GM21619 (cell line): ENCODE measurements around the gene DIAPH2.
A peak's percentile ranks its signal among the peaks of the same experiment; 100 is the strongest.

Experiments
- ATAC-seq: cut with Tn5 transposase; IDR thresholded peaks from one replicate; pipeline ENCODE4 v1.9.1; 2021; ENCODE audit not compliant: unreplicated experiment

The DIAPH2 gene

GRCh38 chrX:97030947-97031346 is 346.3 kb downstream of the DIAPH2 start:
- ATAC-seq, result no peak

DNA sequence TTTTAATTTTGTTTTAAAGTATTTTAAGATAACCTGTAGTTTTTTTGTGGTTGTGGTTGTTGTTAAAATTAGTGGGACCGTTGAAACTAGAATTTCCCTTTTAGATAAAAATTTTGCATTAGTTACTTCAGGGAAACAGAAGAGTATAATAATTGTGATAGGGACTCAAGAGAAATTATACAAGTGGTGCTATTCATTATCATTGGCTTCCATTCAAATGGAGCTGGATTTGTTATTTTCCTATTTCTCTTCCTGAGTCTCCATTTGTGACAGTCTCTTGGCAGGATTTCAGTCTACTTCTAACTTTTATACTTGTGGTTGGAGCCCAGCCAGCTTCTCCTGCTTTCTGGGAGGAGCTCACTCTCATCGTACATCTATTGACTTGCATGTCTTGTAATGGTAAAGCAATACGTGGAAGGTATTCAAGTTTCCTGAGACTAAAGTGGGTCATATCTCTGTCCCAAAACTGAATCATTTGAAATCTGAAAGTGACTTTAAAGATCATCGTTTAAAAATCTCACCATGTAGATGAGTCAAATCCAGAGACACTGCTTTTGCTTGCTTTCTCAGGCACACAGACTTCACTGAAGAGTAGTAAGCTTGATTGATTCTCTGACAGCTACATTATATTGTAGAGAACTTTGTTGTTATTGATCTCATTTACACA is 354.9 kb downstream of the DIAPH2 start:
- ATAC-seq, result peak; percentile 91

DNA sequence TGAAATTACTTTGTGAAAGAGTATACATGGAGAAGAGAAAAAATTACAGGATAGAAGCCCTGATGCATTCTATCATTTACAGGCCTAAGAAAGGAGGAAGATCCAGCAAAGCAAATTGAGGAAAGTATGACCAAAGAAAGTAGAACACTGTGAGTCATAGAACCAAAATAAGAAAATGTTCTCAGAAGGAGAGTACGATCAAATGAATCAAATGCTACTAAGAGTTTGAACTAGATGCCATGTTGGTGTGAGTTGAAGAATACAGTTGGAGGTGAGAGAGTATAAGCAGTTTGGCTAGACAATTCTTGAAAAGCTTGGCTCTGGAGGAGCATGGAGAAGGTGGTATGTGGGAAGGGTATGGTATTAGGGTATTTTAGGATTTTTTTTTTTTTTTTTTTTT is 360.8 kb downstream of the DIAPH2 start:
- ATAC-seq, result no peak

- ATAC-seq, result no peak
Measured at GRCh38 chrX:97046867-97047266, 362.2 kb downstream of the DIAPH2 start.

GRCh38 chrX:97050392-97050791 is 365.8 kb downstream of the DIAPH2 start:
- no peak for ATAC-seq

DNA sequence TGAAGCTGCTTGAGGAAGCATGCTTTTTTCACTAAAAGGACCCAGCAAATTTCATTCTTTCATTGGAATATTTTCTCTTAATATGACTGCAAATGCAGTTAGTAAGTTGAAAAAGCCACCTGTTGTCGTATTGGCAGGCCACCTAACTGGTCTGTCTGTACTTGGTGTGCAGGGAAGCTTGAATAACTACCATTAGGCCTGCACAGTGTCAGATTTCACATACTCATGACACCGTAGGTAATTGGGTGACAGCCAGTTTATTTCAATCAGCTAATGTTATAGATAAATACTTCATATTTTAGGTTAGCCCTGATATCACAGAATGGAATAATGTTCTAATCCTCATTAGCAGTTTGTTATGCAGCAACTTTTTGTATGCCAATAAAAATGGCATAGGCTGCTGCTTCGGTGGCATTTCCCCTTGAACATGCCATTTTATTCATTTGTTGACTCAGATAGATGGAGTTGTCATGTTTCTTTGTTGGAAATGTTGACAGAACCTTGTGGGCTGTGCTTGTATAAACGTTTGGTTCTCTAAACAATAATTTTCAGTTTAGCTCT is 372.8 kb downstream of the DIAPH2 start:
- no peak for ATAC-seq

DNA sequence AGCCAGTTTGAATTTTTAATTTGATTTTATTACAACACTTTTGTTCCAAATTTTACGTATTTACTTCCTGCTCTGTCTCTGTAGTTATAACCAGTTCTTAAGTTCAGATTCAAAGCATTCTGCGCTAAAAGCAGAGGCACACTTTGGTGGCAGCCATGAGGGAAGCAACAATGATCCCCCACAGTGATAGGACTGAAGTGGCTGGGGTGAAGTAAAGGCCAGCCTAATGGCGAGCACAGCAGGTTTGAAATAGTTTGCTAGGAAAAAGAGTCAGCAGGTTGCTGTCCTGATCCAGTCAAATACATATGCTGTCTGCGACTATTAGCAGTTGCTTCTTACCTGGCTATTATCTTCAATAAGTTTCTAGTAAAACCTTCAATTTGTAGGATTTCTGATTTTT is 375.4 kb downstream of the DIAPH2 start:
- no peak for ATAC-seq

DNA sequence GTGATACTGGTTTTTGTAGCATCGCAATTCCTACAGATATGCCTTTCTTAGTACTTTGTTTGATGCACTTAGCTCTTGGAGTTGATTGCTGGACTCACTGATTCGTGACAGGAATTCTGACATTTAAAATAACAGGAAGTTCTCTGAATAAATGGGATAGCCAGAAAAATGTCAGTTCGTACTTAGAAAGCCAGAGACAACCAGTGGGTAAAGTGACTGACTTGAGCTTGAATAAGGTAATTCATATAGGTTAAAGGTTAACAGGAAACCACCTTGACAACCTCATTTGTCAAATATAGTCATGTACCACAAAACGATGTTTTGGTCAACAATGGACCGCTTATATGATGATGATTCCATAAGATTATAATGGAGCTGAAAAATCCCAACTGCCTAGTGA is 380.4 kb downstream of the DIAPH2 start:
- ATAC-seq, result no peak

DNA sequence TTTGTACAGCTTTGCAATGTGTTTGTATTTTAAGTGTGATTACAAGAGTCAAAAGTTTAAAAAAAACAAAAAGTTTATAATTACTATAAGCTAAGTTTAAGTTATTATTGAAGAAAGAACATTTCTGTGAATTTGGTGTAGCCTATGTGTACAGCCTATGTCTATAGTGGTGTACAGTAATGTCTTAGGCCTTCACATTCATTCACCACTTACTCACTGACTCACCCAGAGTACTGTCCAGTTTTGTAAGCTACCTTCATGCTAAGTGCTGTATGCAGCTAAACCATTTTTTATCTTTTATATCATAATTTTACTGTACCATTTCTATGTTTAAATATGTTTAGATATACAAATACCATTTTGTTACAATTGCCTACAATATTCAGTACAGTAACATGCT is 381.3 kb downstream of the DIAPH2 start:
- no peak for ATAC-seq

DNA sequence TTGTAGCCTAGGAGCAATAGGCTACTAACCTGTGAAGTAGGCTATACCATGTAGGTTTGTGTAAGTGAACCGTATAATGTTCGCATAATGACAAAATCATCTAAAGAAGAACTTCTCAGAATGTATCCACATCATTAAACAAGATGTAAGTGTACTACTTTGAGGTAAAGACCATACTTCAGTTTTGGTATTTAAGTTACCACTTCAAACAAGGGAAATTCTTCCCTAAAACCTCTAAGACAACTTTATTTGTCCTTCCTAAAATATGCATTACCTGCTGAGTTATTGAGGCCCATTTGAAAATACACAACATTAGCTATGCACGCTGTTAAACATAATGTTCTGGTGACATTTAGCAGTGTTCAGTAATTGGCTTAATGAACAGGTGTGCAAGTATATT is 381.7 kb downstream of the DIAPH2 start:
- no peak for ATAC-seq

- ATAC-seq, result no peak
Measured at GRCh38 chrX:97070346-97070745, 385.7 kb downstream of the DIAPH2 start.

- no peak for ATAC-seq
Measured at GRCh38 chrX:97074400-97074799, 389.8 kb downstream of the DIAPH2 start.

GRCh38 chrX:97089116-97089515 is 404.5 kb downstream of the DIAPH2 start:
- ATAC-seq, result no peak

DNA sequence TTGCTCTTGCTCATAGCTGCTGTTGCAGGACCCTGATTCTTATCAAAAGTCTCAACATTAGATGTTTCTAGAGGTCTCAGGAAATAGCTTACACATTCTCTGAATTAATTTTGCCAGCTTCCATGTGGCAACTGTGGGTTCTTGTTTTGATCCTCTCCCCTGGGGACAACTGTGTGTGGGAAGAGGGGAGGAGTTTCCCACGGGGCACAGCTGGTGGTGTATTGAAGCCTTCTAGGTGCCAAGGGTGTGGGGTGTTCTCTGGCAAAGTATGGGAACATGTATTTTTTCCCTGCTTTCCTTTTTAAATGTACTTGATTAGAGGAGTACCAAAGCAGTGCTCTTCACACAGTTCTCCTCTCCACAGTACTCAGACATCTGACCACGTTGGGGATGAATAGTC is 411.7 kb downstream of the DIAPH2 start:
- no peak for ATAC-seq

DNA sequence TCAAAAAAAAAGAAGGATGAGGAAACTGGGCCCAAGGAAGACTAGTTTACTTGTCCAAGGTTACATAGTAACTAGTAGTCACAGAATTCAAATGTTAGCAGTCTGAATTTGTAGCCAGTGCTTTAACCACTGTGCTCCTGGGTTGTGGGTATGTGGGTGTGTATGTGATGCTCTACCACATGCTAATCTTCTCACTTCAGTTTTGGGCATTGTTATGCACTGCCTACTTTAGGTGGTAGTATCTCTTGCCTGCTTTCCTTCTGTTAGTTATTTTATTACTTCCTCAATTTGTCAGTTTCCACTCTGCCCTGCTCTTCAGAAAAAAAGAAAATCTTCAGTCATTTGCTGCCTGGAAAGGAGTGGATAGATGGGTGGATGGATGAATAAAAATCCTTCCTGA is 418.3 kb downstream of the DIAPH2 start:
- no peak for ATAC-seq

DNA sequence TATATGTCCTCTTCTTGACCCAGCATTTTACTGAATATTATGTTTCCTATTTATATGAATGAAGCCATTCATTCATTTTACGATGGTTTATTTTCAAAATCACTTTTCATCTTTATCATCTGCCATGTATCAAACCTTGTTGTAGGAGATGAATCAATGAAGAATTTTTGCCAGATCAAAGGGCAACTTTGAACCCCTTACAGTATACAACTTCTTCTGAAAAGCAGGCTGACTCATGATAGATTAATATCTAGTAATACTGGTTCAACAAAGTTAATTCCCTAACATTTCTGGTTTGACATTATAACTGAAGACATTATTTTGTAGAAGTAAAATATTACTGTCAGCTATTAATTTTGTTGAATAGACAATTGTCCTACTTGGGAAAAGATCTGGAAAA is 425.1 kb downstream of the DIAPH2 start:
- ATAC-seq, result no peak

GRCh38 chrX:97117572-97117971 is 432.9 kb downstream of the DIAPH2 start:
- ATAC-seq, result no peak

GRCh38 chrX:97119474-97120109 is 434.9 kb downstream of the DIAPH2 start:
- ATAC-seq, result no peak

GRCh38 chrX:97123001-97123400 is 438.4 kb downstream of the DIAPH2 start:
- ATAC-seq, result no peak

DNA sequence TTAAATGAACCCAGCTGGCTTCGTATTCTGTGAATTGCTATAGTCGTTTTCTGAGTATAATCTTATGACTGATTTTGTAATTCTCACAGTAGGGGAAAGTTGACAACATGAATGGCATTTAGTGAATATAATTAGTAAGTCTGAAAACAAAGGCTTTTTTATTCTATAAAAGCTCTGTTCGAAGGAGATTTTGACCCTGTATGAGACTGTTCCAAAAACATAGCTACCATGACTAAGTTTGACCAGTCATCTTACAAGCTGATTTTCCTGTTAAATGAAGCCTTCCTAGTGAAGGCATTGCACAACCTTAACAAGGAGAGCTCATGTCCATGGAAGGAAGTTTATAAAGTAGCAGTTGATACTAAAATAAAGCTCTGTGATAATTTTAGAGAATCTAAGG is 441.4 kb downstream of the DIAPH2 start:
- ATAC-seq, result no peak

GRCh38 chrX:97132664-97133415 is 448.2 kb downstream of the DIAPH2 start:
- ATAC-seq, result no peak

GRCh38 chrX:97145934-97146333 is 461.3 kb downstream of the DIAPH2 start:
- ATAC-seq, result no peak
